Posterior cingulate gyrus (tissue), 11 donors: ENCODE results near the gene EPB41L4B.

Experiments used
- DNase-seq, 10 donors: peaks; one replicate each; pipeline versions ENCODE4 v3.0.0 to v3.0.0-alpha.2; 2020 to 2021; ENCODE audit warnings: mixed read lengths in 3 of 10
- intact Hi-C: fragments of 100-400 bp; cut with DNase I; formaldehyde crosslinking; loops from one replicate; pipeline ENCODE4 v1.15.1; 2023

Gene EPB41L4B

GRCh38 chr9:109323771-109324170 lies 2.9 kb upstream of the EPB41L4B start:
- no peak for DNase-seq
- intact Hi-C loops: loop anchor here (5.0 kb wide), 1 partner anchor 141 kb away; no protein-coding TSS in a partner anchor

- DNase-seq: no peak
- intact Hi-C loops: loop anchor here (2.0 to 5.0 kb wide), 2 partner anchors 77 to 139 kb away; no protein-coding TSS in a partner anchor
Observed at GRCh38 chr9:109321727-109322126, 868 bp upstream of the EPB41L4B start.

- intact Hi-C loops: loop anchor here (2.0 to 5.0 kb wide), 2 partner anchors 76 to 138 kb away; no protein-coding TSS in a partner anchor
- peak in 1 of 10 donors; percentile 35 for DNase-seq
Observed at GRCh38 chr9:109320331-109320741, 523 bp downstream of the EPB41L4B start.

- intact Hi-C loops: loop anchor here (2.0 to 5.0 kb wide), 2 partner anchors 75 to 137 kb away; no protein-coding TSS in a partner anchor
- DNase-seq: peak in 1 of 10 donors; percentile 11
Observed at GRCh38 chr9:109319626-109320241, 1.1 kb downstream of the EPB41L4B start.

- intact Hi-C loops: no loop called here
- peak in 2 of 10 donors; percentile 11 to 86 for DNase-seq
Observed at GRCh38 chr9:109319017-109319625, 1.7 kb downstream of the EPB41L4B start.

GRCh38 chr9:109317979-109318741 lies 2.7 kb downstream of the EPB41L4B start:
- intact Hi-C loops: no loop called here
- DNase-seq: no peak

GRCh38 chr9:109317311-109317978 lies 3.4 kb downstream of the EPB41L4B start:
- no peak for DNase-seq
- intact Hi-C loops: no loop called here

GRCh38 chr9:109316207-109316640 lies 4.6 kb downstream of the EPB41L4B start:
- peak; percentile 36 to 96 (median 72) for DNase-seq
- intact Hi-C loops: no loop called here

- DNase-seq: no peak
- intact Hi-C loops: no loop called here
Observed at GRCh38 chr9:109315480-109316206, 5.2 kb downstream of the EPB41L4B start.

- no peak for DNase-seq
- intact Hi-C loops: no loop called here
Observed at GRCh38 chr9:109314011-109314531, 6.8 kb downstream of the EPB41L4B start.

- intact Hi-C loops: no loop called here
- no peak for DNase-seq
Observed at GRCh38 chr9:109313351-109313750, 7.5 kb downstream of the EPB41L4B start.

GRCh38 chr9:109312783-109313182 lies 8.1 kb downstream of the EPB41L4B start:
- intact Hi-C loops: no loop called here
- no peak for DNase-seq

- DNase-seq: no peak
- intact Hi-C loops: no loop called here
Observed at GRCh38 chr9:109311731-109312130, 9.1 kb downstream of the EPB41L4B start.

GRCh38 chr9:109311286-109311685 lies 9.6 kb downstream of the EPB41L4B start:
- intact Hi-C loops: no loop called here
- no peak for DNase-seq

- intact Hi-C loops: no loop called here
- no peak for DNase-seq
Observed at GRCh38 chr9:109310486-109310901, 10.4 kb downstream of the EPB41L4B start.

- intact Hi-C loops: no loop called here
- no peak for DNase-seq
Observed at GRCh38 chr9:109309282-109309681, 11.6 kb downstream of the EPB41L4B start.

- intact Hi-C loops: no loop called here
Observed at GRCh38 chr9:109307380-109308240, 13.2 kb downstream of the EPB41L4B start.

GRCh38 chr9:109305801-109306200 lies 15.1 kb downstream of the EPB41L4B start:
- DNase-seq: no peak
- intact Hi-C loops: no loop called here

More at GRCh38 chr9:109307380-109308240, 13.2 kb downstream of the EPB41L4B start:
- DNase-seq: no peak

- DNase-seq: no peak
- intact Hi-C loops: no loop called here
Observed at GRCh38 chr9:109304347-109304746, 16.5 kb downstream of the EPB41L4B start.
